GM12878 (cell line): Measurements from ENCODE around the gene RAP1A.

Experiments used
- ASH2L ChIP-seq: fragments of 300-600, 200-600 bp; sonication (generic); IDR thresholded peaks from 2 replicates; pipeline ENCODE4 v1.6.1; 2017; ENCODE audit warnings: low read depth, mild to moderate bottlenecking, borderline replicate concordance
- CBFB ChIP-seq: IDR thresholded peaks from 2 replicates; pipeline ENCODE4 v1.6.1; 2016; ENCODE audit warnings: antibody characterized with exemption, low read depth
- CHD2 ChIP-seq: IDR thresholded peaks from 2 replicates; pipeline ENCODE4 v1.6.1; 2011; ENCODE audit warnings: low read depth, low read length, improper control_type of control experiment, borderline replicate concordance
- FOXM1 ChIP-seq: IDR thresholded peaks from 2 replicates; pipeline ENCODE4 v1.6.1; 2012; ENCODE audit warnings: low read depth, mild to moderate bottlenecking, inconsistent platforms, low read length, moderate library complexity
- RAD21 ChIP-seq: IDR thresholded peaks from 2 replicates; pipeline ENCODE4 v1.6.1; 2011; ENCODE audit warnings: mild to moderate bottlenecking, low read depth, low read length, moderate library complexity; ENCODE audit not compliant: insufficient read depth
- TBL1XR1 ChIP-seq: IDR thresholded peaks from 2 replicates; pipeline ENCODE4 v1.6.1; 2012; ENCODE audit warnings: low read depth, low read length, improper control_type of control experiment
- TF ChIP-seq, protein P1 (sequence below): fragments of 450-650 bp; IDR thresholded peaks from 2 replicates; pipeline ENCODE4 v1.6.1; 2016; ENCODE audit warnings: mild to moderate bottlenecking
- TF ChIP-seq, protein P2 (sequence below), 3 experiments: IDR thresholded peaks in 2 of 3; conservative IDR thresholded peaks in 1 of 3; 2 replicates each; pipeline ENCODE4 v1.5.1; 2011; ENCODE audit warnings: low read depth in 3 of 3, low read length in 3 of 3, mild to moderate bottlenecking in 3 of 3, control low read depth in 2 of 3, moderate library complexity in 2 of 3, inconsistent platforms in 1 of 3, mixed read lengths in 1 of 3; ENCODE audit not compliant: control insufficient read depth in 2 of 3, insufficient read depth in 1 of 3; ENCODE audit errors: extremely low read depth in 1 of 3
- TF ChIP-seq, protein P3 (sequence below): IDR thresholded peaks from 2 replicates; pipeline ENCODE4 v1.6.1; 2012; ENCODE audit warnings: low read depth, low read length, improper control_type of control experiment

DNA sequence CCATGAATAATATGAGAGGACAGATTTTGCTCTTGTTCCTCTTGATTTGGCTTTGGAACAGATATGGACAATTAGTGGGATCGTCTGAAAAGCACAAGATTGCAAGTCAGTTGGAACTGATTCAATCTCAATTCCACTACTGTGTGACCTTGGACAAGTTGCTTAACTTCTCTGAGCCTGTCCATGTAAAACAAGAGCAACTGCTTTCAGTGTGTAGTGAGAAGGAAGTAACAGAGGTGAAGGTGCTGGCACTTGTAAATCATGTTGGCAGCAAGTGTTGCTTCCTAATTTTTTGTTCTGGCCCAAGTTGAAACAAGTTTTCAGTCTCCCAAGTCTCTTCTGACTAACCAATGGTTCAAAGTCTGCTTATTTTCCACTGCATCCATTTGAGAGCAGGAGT, 104.3 kb downstream of the RAP1A start:
- no peak for TF ChIP-seq ASH2L
- TF ChIP-seq FOXM1, result no peak
- TF ChIP-seq, protein P1, sequence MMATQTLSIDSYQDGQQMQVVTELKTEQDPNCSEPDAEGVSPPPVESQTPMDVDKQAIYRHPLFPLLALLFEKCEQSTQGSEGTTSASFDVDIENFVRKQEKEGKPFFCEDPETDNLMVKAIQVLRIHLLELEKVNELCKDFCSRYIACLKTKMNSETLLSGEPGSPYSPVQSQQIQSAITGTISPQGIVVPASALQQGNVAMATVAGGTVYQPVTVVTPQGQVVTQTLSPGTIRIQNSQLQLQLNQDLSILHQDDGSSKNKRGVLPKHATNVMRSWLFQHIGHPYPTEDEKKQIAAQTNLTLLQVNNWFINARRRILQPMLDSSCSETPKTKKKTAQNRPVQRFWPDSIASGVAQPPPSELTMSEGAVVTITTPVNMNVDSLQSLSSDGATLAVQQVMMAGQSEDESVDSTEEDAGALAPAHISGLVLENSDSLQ, result no peak
- TF ChIP-seq, protein P2, sequence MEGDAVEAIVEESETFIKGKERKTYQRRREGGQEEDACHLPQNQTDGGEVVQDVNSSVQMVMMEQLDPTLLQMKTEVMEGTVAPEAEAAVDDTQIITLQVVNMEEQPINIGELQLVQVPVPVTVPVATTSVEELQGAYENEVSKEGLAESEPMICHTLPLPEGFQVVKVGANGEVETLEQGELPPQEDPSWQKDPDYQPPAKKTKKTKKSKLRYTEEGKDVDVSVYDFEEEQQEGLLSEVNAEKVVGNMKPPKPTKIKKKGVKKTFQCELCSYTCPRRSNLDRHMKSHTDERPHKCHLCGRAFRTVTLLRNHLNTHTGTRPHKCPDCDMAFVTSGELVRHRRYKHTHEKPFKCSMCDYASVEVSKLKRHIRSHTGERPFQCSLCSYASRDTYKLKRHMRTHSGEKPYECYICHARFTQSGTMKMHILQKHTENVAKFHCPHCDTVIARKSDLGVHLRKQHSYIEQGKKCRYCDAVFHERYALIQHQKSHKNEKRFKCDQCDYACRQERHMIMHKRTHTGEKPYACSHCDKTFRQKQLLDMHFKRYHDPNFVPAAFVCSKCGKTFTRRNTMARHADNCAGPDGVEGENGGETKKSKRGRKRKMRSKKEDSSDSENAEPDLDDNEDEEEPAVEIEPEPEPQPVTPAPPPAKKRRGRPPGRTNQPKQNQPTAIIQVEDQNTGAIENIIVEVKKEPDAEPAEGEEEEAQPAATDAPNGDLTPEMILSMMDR (IDR thresholded peaks at IDR 0.05 in 2 of 3, conservative IDR thresholded peaks at IDR 0.05 in 1 of 3; ENCODE audit: control insufficient read depth in 2 of 3, extremely low read depth in 1 of 3, insufficient read depth in 1 of 3, low read depth in 3 of 3, low read length in 3 of 3), result no peak
- TF ChIP-seq RAD21, result no peak
- TF ChIP-seq CBFB, result no peak
- TF ChIP-seq, protein P3, sequence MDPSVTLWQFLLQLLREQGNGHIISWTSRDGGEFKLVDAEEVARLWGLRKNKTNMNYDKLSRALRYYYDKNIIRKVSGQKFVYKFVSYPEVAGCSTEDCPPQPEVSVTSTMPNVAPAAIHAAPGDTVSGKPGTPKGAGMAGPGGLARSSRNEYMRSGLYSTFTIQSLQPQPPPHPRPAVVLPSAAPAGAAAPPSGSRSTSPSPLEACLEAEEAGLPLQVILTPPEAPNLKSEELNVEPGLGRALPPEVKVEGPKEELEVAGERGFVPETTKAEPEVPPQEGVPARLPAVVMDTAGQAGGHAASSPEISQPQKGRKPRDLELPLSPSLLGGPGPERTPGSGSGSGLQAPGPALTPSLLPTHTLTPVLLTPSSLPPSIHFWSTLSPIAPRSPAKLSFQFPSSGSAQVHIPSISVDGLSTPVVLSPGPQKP, result no peak
- no peak for TF ChIP-seq TBL1XR1
- no peak for TF ChIP-seq CHD2
